CD4-positive, alpha-beta T cell treated with Interleukin-2 at 100 ng/mL for 4 hours (primary cell): ENCODE data around the gene CSTF3.
"Not testable (repeated sequence)": the region's sequence is repeated elsewhere in the genome, so short reads cannot be mapped to it uniquely, and the experiment has no call there.

ENCODE experiments used
- DNase-seq: peaks from one replicate; pipeline ENCODE4 v3.0.0-alpha.2; 2020; ENCODE audit warnings: low spot score

CSTF3 gene

DNA sequence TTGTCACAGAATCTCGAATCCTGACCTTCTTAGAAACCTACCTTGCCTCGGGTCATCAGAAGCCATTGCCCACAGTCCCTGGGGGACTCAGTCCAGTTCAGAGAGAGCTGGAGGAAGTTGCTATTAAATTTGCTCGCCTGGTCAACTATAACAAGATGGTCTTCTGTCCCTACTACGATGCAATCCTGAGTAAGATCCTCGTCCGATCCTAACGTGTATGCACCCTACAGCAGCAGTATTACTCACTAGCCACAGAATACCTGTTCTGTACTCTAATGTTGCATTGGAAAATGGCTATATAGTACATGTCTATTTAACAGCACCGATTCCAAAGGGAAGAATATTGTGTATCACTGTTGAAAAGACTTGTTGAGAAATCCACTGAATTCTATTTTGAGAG is 88.8 kb downstream of the CSTF3 start:
- DNase-seq, result no peak

DNA sequence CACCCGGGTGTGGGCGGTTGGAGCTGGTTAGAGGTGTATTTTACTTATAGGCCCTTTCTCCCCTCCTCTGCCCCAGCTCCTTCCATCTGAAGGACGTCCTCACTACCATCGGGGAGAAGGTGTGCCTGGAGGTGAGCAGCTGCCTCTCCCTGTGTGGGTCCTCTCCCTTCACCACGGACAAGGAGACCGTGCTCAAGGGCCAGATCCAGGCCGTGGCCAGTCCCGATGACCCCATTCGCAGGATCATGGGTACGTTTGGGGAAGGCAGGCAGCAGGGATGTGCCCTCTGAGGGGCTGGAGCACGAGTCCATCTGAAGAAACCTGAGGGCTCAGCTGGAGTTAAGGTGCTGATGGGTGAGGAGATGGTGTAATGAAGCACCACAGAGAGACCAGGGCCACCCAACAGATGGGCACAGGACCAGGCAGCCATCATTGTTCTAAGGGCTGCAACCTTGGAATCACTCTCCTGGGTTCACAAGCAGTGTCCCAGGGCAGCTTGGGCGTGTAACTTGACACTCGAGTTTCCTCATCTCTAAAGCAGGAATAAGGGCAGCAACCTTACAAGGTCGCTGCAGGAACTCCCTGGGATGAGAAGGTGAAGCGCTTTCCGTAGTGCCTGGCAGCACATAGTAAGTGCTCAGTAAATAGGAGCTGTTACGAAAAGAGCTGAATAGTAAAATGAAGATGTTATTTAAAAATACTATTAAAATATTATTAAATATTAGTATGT is 92.5 kb downstream of the CSTF3 start:
- no peak for DNase-seq

DNA sequence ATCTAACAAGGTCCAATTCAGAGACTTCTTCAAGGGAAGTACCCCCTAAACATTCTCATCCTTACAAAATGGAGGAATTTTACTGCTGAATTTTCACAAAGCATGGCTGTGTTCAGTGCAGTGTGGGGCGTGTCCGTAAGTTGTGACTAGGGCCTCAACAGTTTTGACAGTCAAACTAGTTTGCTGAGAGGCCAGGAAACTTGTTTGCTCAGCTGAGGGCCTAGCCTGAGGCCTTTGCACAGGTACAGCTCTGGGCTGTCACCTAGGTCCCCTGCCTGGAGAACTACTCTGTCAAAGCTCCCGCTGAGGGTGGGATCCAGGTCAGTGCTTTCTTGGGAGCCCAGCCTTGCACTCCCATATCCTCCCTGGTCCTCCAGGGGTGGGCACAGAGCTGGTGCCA is 94.0 kb downstream of the CSTF3 start:
- no peak for DNase-seq

DNA sequence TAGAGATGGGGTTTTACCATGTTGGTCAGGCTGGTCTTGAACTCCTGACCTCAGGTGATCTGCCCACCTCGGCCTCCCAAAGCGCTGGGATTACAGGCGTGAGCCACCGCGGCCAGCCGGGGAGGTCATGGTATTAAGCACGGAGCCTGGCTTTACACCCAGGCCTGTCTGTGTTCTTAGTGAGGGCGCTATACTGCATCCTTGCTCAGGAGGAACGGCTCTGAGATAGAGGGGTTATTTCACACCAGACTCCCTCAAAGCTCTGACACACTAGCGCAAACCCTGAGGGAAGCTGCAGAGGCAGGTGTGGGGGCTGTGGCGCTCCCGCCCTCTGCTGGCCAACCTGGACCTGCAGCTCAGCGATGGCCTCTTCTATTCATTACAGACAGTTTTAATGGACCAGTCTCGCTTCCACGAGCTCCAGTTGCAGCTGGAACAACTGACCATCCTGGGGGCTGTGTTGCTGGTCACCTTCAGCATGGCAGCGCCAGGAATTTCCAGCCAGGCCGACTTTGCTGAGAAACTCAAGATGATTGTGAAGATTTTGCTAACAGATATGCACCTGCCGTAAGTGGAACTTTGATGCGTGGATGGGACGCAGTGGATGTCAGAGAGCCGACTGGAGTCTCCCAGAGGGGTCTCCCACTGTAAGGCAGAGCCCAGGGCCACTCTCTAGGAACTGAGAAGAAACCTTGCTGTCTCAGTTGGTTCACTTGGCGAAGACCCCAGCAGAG is 95.7 kb downstream of the CSTF3 start:
- DNase-seq, result peak; percentile 66

DNA sequence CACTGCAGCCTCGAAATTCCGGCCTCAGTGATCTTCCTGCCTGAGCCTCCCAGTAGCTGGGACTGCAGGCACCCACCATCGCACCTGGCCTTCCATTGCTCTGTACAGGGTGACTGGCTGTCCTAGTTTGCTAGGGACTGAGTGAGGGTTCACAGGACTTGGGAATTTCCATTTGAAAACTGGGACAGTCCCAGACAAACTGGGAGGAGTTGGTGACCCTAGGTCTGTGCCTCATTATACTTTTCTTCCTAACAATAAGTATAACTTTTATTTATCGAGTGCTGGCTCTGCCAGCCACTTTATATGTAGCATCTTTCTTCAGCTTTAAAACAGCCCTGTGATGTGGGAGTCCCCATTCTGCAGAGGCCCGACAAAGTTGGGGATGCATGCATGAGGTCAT is 96.4 kb downstream of the CSTF3 start:
- no peak for DNase-seq

DNA sequence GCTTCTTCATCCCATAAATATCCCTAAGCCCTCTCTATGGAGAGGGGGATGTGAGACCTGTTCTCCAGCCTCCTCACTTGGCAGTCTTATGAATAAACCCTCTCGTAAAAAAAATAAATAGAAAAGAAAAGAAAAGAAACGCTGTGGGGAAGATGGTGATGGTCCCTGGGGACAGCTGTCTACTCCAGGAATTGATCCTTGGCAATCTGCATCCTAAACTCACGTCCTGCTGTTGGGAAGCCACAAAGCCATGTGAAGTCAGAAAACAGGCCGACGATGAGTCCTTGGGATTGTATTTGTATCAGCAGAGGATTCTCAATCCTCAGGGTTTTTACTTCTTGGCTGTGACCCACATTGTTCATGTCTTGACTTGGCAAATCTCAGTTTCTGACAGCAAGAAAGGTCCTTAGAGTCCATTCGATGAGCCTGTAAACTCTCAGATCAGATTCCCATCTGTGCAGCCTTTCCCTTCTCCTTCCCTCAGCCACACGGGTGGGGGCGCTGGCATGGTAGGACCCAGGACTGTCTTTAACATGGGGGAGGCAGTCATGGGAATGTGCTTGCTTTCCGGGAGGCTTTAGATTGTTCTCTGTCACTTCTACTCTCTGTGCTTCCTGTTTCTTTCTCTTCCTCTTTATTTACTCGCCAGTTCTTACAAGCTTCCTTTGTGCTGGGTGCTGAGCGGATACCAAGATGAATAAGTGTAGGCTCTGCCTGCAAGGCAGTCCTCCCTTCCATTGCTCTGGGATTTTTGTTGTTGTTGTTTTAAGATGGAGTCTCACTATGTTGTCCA is 97.1 kb downstream of the CSTF3 start:
- DNase-seq, result no peak

DNA sequence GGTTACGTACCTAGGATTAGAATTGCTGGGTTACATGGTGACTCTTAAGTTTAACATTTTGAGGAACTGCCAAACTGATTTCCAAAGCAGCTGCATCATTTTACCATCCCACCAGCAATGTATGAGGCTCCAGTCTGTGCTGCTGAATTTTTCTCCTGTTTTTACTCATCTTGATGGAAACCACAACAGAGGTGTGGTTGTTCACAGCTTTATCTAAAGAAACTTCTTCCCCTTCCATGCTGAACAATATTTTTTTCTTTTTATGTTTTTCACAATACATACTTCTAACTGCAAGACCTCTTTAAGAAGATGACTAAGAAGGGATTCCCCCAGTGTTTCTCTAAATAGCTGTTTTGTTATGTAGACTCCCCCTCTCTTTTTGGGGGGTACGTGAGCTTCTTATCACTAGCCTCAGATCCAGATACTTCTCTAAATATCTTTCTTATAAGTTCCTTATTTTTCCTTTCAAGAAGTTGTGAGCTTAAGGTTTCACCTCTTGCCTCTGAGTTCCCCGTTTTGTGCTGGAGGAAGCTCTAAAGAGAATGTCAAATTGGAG is 97.9 kb downstream of the CSTF3 start:
- DNase-seq, result peak; percentile 11

DNA sequence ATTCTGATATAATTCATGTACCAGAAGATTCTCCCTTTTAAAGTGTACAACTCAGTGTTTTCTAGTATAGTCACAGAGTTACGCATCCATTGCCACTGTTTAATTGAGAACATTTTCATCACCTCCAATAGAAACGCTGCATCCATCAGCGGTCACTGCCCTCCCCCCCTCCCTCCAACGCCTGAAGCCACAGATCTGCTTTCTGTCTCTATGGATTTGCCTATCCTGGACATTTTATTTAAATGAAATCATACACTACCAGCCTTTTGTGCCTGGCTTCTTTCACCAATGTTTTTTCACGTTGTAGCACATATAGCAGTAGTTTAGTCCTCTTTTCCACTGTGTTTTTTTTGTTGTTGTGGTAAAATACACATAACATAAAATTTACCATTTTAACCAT is 99.1 kb downstream of the CSTF3 start:
- DNase-seq, result no peak

DNA sequence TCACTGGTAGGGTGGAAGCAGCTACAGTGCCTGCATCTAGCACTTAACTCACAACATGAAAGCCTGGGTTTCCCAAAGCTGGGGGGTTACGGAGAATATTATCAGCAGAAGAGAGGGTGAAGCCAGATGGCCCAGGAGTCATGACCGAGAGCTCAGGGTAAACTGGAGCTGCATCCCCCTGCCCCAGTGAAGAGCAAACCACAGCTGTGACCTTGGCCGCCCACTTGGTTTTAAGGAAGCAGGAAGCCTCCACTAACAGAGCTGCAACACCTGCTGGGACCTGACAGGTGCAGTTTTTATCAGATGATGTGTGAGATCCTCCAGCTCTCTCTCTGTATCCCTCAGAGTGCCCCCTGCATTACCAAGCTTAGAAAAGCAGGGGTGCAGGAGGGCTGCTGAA is 101.0 kb downstream of the CSTF3 start:
- no peak for DNase-seq

DNA sequence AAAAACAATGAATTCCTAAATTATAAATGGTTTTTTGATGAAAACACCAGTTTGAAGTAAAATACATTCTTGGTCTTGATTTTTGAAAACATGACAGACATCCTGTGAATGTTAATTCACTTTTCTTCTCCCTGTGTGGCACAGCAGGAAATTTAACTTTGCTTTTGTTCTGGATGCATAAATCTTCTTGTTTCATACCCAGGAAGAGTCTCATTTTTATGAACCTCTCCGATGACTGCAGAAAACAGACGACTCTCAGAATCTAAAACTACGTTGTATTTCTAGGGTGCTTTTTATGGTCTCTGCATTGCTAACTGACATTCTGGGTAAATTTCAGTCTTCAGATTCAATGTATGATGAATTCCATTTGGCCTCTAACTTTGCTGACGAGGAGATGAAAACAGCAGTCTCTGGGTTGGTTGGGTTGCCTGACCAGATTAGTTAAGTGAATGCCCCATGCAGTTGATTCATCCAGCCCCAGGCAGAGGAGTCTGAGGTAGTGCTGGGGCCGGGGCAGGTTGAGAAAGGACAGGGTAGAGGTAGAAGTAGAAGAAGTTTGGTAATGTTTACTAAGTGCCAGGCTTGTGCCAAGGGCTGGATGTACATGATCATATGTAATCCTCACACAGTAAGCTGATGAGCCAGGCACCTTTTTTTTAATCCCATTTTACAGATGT is 101.8 kb downstream of the CSTF3 start:
- DNase-seq, result no peak

DNA sequence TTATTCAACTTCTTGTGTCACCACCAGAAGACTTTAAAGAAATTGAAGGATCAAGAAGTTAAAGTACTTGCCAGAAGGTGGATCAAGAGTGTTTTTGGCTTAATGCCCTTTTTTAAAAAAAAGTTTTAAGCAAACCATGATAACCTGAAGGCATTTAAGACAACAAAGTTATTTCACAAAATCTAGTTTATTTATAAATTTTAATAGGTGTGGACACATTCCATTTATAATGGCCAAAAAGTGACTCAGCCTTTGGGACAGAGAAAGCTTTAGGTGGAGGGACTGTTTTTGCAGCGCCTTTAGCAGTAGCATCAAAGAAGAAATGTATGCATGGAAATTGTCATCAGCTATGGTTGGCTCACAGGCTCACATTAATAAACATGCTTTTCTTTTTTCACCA is 104.0 kb downstream of the CSTF3 start:
- DNase-seq, result no peak

DNA sequence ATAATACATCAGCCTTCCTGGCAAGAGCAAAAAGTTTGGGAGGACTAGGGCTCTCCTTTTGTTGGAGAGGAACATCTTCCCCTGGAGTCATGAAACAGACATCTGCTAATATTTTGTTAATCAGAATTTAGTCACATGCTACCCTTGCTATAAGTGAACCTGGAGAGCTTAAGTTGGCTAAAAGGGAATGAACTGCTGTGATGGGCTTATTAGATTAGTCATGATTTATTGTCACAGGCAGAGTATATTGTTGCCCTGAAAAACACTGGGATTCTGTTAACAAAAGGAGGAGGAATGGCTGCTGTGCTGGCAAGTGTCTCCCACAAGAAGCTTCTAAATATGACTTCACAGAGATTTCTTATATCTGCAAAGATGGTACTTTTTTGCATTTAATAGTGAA is 105.9 kb downstream of the CSTF3 start:
- DNase-seq, result no peak

DNA sequence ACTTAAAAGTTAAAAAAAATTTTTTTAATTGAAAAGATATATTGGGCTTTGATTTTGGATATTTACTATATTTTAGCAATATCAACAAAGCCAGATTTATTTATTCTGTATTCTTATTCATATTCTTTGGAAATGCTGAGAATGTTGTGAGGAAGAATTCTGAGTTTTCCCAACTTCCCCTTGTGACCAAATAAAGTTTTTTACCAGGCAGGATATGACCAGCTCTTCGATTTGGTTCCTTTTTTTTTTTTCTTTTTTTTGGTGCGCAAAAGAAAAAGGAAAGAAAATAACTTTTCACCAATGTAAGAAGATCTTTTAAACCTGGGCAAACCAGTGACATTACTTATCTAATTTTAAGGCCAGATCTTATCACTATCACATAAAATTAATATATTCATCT is 109.0 kb downstream of the CSTF3 start:
- no peak for DNase-seq

DNA sequence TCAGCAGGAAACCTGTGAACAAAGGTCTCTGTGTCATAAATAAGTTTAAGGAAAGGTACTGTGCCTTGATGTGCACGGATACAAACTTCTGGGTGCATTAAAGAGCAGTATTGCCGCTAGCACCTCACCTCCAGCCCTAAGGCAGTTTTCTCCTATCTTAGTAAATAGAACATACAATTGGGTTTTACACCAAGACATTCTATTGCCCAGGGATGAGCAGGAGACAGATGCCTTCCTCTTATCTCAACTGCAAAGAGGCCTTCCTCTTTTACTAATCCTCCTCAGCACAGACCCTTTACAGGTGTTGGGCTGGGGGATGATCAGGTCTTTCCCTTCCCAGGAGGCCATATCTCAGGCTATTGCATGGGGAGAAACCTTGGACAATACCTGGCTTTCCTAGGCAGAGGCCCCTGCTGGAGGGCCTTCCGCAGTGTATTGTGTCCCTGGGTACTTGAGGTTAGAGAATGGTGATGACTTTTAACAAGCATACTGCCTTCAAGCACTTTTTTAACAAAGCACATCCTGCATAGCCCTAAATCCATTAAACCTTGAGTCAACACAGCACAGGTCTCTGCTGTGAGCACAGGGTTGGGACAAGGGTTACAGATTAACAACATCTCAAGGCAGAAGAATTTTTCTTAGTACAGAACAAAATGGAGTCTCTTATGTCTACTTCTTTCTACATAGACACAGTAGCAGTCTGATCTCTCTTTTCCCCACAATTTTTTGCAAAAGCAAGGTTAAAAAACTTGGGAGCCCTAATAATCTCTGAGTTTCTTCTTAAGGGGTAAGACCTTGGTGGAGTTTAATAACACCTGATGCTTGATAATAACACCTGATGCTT is 111.5 kb downstream of the CSTF3 start:
- DNase-seq, result not testable (repeated sequence)

DNA sequence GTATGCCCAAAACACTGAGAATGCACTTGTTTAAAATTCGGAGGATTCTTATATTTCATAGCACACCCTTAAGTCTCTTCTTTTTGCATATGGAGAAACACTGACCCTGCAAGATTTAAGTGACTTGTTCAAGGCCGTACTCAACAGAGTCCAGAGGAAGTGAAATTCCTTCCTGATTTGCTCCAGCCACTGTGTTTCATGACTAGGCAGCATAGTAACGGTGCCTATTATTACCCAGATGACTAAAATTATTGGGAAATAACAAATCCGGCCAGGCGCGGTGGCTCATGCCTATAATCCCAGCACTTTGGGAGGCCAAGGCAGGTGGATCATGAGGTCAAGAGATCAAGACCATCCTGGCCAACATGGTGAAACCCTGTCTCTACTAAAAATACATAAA is 112.6 kb downstream of the CSTF3 start:
- DNase-seq, result not testable (repeated sequence)

DNA sequence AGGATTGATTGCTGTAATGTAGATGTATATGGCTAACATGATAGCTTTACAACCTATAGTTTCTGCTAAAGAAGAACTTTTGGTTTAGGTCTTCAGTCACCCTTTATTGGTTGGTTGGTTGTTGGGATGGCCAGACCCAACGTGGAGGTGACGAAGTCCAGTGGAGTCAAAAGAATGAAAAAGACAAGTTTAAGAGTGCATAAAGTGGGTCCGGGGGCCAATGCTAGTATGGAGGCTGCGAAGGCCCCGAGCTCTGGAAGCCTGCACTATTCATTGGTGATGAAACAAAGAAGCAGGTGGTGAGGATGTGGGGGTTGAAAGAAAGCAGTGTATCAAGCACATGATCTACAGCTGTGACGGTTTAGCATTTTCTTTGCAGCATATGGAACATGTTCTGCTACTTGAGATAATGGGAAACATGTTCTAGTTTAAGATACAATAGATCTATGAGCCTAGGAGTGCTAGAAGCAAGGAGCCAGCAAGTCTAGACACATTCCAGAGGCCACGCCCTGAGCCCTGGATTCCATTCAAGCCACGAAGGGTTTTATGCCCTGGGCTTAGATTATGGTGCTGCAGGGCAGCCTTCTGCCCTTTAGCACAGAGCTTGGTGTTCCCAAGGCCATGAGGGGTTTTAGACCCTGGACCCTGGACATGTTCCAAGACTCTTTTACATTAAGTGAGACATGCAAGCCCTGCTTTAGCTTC is 115.6 kb downstream of the CSTF3 start:
- no peak for DNase-seq

DNA sequence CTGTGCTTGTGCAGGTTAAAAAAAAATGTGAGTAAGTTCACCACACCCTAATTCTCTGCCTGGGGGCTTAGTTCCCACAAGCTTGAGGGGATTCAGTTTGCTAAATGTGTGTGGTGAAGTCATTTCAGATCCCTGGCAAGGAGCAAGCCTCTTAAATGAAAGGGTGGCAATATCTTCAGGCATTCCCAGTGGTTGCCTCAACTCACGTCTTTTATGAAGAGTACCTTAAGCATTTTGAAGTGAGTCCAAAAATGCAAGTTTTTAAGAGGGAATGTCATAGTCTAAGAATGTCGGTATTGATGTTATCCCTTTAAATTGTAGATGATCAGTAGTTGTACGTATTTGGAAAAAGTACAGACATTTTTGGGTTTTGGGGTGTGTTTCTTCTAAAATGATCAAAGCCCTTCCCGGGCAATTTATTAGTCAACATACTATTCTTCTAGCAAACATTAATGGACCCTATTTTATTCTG is 117.0 kb downstream of the CSTF3 start:
- DNase-seq, result no peak

DNA sequence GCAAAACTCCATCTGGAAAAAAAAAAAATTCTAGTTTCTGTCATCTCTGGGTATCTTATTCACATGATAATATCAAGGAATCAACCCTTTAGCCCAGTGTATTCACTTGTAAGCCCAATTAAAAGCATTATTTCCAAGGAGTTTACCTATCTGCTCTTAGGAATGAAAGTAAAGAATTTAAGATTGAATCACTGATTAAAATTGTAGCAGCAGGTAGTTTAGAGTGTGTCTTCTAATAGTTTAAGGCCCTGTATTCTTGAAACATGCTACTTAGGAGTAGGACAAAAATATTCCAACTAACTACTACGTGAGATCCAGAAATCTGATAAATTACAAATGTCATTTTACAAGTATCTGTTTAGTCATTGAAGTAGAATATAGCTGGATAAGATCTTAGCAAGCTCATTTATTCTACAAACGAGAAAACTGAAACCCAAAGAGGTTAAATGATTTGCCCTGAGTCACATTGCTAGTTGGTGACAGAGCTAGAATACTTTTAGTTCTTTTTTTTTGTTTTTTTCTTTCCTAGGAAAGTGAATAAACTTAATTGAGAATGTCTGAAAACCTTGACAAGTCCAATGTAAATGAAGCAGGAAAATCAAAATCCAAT is 118.0 kb downstream of the CSTF3 start:
- no peak for DNase-seq

DNA sequence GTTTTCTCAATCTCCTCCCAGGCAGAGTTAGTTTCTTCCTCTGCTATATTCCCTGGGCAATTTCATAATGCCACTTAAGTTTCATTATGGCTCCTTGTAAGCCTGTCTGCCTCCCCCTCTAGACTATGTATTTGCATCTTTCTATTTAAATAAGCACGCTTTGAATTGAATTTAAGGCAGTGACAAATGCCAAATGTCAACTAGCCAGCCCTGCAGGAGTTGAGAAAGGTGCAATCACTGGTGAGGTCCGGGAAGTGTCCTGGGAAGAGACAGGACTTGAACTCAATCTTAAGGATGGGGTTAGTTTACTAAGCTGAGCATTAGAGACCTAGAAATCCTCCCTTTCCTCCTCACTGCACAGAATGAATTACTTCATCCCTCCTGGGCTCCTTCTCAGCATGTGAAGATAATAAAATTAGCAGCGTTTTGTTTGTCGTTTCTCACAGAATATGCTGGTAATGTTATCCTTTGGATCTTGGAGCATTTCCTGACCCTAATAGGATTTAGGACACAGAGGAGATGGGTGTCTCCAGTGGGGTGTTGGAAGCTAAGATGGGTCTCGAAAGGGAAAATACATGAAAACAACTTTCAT is 120.3 kb downstream of the CSTF3 start:
- no peak for DNase-seq
